HG03196 (cell line): Measurements from ENCODE around the gene APBB2.

Source experiments
- ATAC-seq: cut with Tn5 transposase; IDR thresholded peaks from one replicate; pipeline ENCODE4 v1.9.1; 2021; ENCODE audit not compliant: unreplicated experiment

Gene APBB2

GRCh38 chr4:41214136-41214824, at the start of gene APBB2:
APBB2 (minus strand) TSS chr4:41214542; CDS start chr4:41033254, 181,288 bp downstream.
- peak; percentile 43 for ATAC-seq

GRCh38 chr4:41262198-41262597, 47.9 kb upstream of the APBB2 start:
- ATAC-seq, result no peak

DNA sequence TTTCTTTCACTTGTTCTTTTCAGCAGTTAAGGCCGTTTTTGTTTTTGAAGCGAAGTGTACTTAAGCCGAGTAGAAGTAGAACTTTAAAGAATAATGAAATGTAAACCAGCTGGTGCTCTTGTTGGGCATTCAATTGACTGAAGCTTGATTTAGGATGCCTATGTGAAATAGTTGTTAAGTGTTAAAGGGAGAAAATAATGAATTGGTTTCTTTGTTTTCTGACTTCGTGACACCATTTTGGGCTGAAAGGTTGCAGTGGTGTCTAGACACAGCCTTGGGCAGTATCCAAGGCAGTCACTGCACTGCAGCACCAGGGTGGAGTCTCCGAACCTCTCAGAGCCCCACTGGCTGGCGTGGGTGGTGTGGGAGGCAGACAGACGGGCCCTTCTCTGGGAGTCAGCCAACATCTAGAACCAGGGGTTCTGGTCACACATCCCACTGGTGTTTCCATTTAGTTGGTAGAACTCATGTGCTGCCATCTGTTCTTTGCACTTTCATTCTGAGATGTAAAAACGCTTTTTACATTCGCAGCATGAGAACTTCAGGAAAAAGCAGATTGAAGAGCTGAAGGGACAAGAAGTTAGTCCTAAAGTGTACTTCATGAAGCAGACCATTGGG, 45.9 kb upstream of the APBB2 start:
- no peak for ATAC-seq

- ATAC-seq, result no peak
Observed at GRCh38 chr4:41258783-41259182, 44.4 kb upstream of the APBB2 start.

GRCh38 chr4:41257906-41258305, 43.6 kb upstream of the APBB2 start:
- ATAC-seq, result no peak

- no peak for ATAC-seq
Observed at GRCh38 chr4:41257257-41257901, 43.0 kb upstream of the APBB2 start.

- no peak for ATAC-seq
Observed at GRCh38 chr4:41256740-41257256, 42.5 kb upstream of the APBB2 start, which contains the start of gene UCHL1. UCHL1 (plus strand) TSS chr4:41256928; CDS start chr4:41256977, 49 bp downstream.

DNA sequence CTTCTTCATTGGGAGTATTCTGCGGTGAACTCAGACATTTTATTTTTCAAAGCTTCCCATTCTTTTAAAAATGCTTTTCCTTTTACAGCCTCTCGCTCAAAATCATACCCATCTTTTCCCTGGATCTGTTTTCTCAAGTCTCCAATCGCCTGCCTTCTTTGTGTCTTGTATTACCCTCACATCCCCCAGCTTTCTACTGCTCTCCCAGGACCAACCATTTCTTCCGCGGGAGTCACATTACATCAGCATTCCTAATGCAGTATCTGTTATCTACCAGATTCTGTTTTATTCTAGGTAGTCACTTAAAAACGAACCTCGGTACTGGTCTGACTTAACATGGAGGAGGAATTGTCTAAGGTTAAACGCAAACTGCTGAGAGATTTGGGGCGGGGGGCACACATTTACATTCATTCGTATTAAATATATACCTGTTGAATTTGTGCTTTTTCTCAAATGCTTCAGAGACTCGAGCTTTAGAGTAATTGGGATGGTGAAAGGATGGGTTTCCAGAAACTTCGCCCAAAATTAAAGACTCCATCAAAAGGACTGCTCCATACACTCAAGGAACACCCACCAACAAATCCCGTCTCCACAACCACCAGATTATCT, 41.9 kb upstream of the APBB2 start:
- ATAC-seq, result no peak

GRCh38 chr4:41245983-41246382, 31.6 kb upstream of the APBB2 start:
- ATAC-seq, result no peak

GRCh38 chr4:41241919-41242318, 27.6 kb upstream of the APBB2 start:
- no peak for ATAC-seq

DNA sequence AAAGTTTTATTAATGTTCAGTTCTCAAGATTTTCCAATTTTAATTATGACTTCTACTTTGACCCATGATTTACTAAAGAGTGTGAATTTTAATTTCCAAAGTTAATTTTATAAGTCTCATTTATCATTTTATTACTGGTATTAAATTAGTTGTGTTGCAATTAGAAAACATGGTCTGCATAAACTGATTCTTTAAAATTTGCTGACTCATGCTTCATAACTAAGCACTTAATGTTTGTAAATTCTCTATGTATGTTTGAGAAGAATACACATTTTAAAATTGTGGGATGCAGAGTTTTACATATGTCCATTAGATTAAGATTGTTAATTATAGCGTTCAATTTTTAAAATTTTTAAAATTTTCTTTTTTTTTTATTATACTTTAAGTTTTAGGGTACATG, 22.2 kb upstream of the APBB2 start:
- no peak for ATAC-seq

DNA sequence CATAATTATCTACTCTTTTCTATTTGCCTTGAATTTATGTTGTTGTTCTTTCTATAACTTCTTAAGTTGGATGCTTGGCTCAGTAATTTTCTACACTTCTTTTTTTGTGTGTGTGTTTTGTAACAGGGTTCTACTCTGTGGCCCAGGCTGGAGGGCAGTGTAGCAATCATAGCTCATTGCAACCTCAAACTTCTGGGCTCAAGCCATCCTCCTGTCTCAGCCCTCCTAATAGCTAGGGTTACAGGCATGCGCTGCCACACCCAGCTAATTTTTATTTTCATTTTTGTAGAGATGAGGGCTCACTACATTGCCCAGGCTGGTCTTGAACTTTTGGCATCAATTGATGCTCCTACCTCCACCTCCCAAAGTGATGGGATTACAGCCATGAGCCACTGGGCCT, 21.7 kb upstream of the APBB2 start:
- ATAC-seq, result no peak

- ATAC-seq, result no peak
Observed at GRCh38 chr4:41232856-41233255, 18.5 kb upstream of the APBB2 start.

DNA sequence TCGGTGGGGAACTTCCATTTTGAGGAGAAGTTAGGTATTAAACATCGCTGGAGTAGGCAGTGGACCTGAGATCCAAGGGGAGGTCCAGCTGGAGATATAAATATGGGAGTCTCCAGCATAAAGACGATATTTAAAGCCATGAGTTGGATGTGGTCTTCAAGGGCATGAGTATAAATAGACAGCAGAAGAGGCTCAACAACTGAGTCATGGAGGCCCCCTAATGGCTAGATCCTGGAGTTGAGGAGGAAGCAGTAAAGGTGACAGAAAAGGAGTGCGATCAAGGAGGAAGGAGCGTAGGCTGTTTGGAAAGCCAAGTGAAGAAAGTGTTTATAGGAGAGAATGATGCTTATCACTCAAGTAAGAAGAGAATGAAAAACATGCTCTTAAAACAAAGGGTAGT, 18.1 kb upstream of the APBB2 start:
- ATAC-seq, result no peak

GRCh38 chr4:41227902-41228301, 13.6 kb upstream of the APBB2 start:
- ATAC-seq, result no peak

- no peak for ATAC-seq
Observed at GRCh38 chr4:41221850-41222645, 7.7 kb upstream of the APBB2 start.

- ATAC-seq, result no peak
Observed at GRCh38 chr4:41219421-41219950, 5.1 kb upstream of the APBB2 start.

DNA sequence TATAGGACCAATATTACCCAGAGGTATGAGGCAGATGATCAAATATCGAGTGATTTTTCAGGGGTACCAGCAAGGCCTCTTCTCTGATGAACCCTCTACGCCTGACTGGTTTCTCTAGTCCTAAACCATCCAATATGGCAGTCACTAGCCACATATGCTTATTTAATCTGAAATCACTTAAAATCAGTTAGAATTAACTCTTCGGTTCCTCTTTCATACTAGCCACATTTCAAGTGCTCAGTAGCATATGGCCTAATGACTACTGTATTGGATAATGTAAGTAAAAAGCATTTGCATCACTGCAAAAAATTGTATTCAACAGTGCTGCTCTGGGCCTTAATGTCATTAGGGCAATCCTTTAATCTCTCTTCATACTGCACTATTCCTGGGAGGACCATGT, 4.4 kb upstream of the APBB2 start:
- ATAC-seq, result no peak

DNA sequence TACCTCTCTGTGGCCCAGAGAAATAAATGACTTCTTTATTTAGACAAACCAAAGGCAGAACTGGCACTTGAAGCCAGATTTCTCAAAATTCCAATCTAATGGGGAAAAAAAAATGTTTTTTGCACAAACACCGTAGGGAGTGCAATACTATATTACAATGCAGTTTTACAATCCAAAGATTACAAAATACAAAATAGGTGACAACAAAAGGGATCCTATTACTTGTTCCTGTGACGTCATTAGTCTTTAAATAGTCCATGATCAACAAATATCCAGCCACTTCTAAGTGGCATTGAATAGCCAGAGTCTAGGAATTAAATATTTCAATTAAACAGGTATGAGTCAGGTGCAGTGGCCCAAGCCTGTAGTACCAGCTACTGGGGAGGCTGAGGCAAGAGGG, 3.0 kb upstream of the APBB2 start:
- no peak for ATAC-seq

GRCh38 chr4:41217020-41217333, 2.6 kb upstream of the APBB2 start:
- no peak for ATAC-seq
